ENCODE measurements around the gene SBSN.

The SBSN gene

DNA sequence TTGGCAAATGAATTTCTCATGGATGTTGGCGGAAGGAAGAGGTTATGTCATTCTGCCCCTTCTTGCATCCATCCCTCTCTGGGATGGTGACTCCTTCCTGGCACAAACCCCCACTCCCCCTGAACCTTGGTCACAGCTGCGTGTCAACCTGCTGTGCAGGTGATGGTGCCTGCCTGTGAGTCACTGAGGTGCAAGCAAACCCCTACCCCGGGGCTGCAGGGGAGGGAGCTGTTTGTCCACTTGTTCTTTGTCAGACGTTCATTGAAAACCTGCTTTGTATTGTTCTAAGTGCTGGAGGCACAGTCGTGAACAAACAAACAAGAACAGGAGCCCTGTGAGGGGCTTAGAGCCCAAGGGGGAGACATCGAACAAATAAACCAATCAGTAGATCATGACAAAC, 3.2 kb upstream of the SBSN start:
- no peak for DNase-seq (ENCODE audit: low read depth)

DNA sequence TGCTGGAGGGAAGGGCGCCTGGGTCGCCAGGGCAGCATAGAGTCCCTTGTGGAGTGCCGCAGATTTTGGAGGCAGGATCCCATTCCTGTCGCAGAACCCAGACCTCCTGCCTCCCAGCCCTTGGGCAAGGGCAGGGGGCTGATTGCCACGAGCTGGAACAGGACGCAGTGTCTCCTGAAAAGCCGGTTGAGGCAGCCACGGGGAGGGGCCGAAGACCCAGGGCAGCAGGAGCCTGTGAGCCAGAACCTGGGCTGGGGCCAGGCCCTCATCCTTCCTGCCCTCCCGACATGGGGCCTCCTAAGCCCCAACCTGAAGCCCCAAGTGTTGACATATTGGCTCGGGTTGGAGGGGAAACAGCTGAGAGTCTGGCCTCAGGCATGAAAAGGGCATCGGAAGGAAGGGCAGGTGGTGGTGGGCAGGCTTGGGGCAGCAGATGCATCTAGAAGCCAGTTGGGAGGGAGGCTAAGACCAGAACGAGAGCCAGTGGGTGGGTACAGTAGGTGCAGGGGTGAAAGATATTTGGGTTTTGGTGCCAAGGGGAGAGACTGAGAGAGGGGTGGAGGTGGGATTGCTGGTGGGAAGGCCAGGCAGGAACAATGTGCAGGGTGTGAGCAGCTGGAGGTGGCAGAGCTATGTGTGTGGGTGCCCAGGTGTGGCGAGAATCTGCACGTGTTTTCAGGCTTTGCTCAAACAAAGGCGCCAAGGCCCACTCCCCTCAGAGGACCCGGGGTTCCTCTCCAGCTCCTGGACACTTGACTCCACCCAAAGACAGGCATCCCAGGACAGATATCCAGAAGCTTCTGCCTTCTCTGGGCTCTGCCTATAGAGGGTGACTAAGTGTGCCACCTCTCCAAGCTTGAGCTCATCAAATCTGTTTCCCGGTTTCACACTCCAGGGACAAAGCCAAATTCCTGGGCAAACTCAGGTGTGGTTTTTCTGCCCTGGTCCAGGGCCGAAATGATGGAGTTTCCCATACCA, 1.4 kb upstream of the SBSN start:
- no peak for DNase-seq (ENCODE audit: low read depth)

- no peak for DNase-seq (ENCODE audit: low read depth)
These were observed 2.2 kb downstream of the SBSN start for GRCh38 chr19:35525873-35526272.

DNA sequence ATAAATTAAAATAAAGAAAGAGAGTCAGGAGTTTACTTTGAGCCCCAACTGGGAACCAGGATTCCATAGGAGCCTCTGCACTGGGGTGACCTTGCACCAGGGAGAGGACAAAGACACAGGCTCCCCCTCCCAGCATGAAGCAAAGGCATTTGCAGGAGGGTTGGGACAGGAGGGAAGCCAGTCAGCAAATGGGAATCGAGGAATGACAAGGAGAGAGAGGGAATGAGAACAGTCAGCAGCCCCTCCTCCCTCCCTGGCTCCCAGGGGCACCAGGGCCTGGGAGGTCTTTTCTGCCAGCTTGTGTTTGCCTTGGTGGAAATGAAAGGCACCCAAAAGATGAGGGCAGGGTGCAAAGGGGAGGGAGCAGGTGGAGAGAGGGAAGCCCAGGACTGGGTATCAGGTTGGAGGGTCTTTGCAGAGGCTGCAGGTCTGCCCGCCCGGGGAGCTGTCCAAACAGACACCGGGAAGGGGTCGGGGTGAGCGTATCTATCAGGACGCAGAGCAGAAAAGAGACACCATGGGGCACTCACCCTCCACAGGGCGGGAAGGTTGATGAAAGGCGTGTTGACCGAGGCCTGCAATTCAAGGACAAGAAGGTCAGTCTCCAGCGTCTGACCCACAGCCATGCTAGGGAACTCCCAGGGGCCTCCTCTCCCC, 3.8 kb downstream of the SBSN start:
- DNase-seq (ENCODE audit: low read depth), result no peak

GRCh38 chr19:35522745-35523327, 5.3 kb downstream of the SBSN start:
- no peak for DNase-seq (ENCODE audit: low read depth)

DNA sequence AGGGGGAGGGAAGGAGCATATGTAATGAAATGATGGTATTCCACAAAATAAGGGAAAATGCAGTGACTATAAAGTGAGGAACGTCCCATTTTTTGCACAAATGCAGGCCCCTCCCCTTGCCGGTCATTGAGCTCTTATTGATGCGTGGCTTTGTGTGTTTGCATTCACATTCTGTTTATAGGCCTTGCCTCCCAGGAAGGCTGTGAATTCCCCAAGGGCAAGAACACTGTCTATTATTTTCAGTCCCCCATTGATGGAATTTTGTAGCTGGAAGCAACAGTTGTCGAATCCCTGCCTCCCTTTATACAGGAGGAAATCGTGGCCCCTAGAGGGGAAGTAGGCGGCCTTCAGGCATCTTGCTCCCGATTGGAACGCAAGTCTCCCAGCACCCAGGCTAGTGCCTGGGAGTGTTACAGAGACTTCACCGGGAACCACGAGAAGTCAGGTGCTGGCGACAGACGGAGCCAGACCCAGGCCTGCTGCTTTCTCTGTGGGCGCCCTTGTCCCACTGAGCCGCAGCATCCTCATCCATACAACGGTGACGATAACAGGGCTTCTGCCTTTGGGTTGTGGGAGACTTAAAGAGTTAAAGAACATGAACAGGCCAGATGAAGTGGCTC, 6.9 kb downstream of the SBSN start:
- DNase-seq (ENCODE audit: low read depth), result no peak

GRCh38 chr19:35519291-35519690, 8.8 kb downstream of the SBSN start:
- no peak for DNase-seq (ENCODE audit: low read depth)

GRCh38 chr19:35518313-35518712, 9.8 kb downstream of the SBSN start:
- DNase-seq (ENCODE audit: low read depth), result no peak

GRCh38 chr19:35517342-35517741, 10.8 kb downstream of the SBSN start:
- DNase-seq (ENCODE audit: low read depth), result no peak

DNA sequence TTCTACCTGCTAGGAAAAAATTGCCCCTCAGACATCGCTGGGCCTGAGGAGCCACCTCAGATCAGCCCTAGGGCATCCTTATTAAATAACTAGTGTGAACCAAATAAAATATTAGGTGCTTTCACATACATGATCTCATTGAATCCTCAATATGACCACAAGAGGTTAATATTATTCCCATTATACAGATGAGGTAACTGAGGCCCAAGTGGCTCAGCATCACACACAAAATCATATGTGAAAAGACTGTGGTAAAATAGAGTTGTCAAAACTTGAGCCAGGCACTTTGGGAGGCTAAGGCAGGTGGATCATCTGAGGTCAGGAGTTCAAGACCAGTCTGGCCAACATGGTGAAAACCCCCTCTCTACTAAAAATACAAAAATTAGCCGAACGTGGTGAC, 11.8 kb downstream of the SBSN start:
- DNase-seq (ENCODE audit: low read depth), result no peak

- DNase-seq (ENCODE audit: low read depth), result no peak
These were observed 13.8 kb downstream of the SBSN start for GRCh38 chr19:35514282-35514809.

- DNase-seq (ENCODE audit: low read depth), result no peak
These were observed 14.4 kb downstream of the SBSN start, which contains the start of gene DMKN for GRCh38 chr19:35513628-35514281. TSS of gene DMKN (minus strand) at chr19:35513649. CDS start at chr19:35513475, 174 bp downstream.

GRCh38 chr19:35512831-35513627, 15.1 kb downstream of the SBSN start:
- DNase-seq (ENCODE audit: low read depth), result no peak

DNA sequence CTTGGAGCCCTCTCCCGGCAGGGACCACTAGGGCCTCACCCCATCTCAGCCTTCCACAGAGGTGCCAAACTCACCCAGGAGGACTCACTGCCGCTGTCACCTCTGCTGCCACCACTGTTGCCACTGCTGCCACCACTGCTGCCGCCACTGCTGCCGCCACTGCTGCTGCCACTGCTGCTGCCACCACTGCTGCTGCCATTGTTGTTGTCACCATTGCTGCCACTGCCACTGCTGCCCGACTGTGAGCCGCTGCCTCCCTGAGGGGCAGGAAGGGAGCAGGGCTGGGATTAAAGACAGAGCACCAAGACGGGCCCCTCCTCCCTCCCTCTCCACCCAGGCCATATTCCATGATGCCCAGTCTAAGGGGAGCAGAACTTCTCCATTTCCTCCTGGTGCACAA, 16.8 kb downstream of the SBSN start:
- no peak for DNase-seq (ENCODE audit: low read depth)

DNA sequence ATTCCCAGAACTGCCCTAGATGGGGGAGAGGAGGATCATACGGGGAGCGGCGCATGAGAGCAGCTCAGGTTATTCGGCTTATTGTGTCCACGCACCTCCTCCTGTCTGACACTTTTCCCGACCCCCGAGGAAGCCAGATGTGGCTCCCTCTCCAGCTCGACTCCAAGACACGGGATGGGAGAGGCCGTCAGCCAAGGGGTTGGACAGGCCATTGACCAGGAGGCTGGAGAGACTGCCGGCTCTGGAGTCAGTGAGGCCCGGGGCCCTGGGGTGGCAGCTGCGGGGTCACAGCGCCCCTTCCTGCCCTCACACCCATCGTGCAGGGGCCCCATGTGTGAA, 17.5 kb downstream of the SBSN start:
- DNase-seq (ENCODE audit: low read depth), result no peak

- DNase-seq (ENCODE audit: low read depth), result peak; percentile 59
These were observed 18.1 kb downstream of the SBSN start for GRCh38 chr19:35509861-35510625.

- DNase-seq (ENCODE audit: low read depth), result no peak
These were observed 19.0 kb downstream of the SBSN start for GRCh38 chr19:35509018-35509652.

DNA sequence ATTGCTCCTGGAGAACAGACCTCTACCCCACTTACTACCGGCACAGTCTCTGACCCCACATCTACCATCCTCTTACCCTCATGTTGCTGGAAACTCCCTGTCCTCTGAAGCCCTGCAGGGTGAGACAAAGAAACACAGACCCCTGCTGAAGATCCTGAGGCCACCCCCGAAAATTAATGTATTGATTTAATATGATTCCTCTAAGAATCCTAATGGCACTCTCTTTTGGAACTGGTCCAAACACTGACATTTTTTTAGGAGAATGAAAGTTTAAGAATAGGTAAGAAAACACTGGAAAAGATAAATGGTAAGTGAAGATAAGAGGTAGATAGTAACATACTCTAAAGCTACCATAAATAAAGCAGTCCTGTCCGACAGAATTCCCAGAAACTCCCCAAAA, 20.0 kb downstream of the SBSN start:
- DNase-seq (ENCODE audit: low read depth), result no peak

DNA sequence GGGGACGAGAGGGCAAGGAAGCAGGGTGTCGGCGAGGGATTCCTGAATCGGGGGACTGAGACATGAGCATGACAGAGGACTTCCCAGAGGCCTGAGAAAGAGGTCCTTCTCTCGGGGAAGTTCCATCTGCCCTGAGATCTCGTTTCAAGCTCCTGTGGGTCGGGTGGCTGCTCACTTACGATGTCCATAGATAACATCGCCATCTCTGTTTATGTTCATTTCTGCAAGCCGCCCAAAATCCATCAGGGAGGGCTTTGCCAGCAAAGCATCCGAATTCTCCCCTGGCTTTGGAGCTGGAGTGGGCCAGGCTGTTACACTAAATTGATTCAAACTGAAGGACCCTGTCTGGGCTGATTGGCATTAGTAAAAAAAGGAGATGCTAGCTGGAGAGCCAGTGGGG, 20.6 kb downstream of the SBSN start:
- no peak for DNase-seq (ENCODE audit: low read depth)

GRCh38 chr19:35506011-35506410, 22.1 kb downstream of the SBSN start:
- no peak for DNase-seq (ENCODE audit: low read depth)

Measured in stimulated activated CD8-positive, alpha-beta memory T cell treated with anti-CD3 and anti-CD28 coated beads, Interleukin-12 subunit alpha, Interleukin-12 subunit beta, amount 100 ng/mL, for 4 hours (primary cell).